ENCODE measurements around the gene DPP10.

DNA sequence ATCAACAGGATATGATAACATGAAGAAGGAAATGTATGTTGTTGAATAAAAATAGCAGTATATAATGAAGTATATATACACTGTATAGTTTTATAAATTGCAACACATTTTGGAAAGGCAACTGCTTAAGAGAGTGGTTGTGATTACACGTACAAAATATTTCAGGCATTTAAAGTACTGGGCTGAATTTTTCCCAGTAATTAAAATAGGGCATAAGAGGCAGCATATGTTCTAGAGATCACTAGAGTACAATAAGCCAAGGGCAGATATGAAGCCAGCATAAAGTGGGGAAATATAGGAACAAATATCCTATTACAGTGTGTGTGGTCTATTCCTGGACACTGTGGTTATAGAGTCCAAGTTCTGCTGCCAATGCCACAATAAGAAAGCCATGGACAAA lies 14.1 kb downstream of the DPP10 start:
- TF ChIP-seq, protein P1, sequence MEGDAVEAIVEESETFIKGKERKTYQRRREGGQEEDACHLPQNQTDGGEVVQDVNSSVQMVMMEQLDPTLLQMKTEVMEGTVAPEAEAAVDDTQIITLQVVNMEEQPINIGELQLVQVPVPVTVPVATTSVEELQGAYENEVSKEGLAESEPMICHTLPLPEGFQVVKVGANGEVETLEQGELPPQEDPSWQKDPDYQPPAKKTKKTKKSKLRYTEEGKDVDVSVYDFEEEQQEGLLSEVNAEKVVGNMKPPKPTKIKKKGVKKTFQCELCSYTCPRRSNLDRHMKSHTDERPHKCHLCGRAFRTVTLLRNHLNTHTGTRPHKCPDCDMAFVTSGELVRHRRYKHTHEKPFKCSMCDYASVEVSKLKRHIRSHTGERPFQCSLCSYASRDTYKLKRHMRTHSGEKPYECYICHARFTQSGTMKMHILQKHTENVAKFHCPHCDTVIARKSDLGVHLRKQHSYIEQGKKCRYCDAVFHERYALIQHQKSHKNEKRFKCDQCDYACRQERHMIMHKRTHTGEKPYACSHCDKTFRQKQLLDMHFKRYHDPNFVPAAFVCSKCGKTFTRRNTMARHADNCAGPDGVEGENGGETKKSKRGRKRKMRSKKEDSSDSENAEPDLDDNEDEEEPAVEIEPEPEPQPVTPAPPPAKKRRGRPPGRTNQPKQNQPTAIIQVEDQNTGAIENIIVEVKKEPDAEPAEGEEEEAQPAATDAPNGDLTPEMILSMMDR (IDR thresholded peaks at IDR 0.05), result no peak
- TF ChIP-seq ZFX (IDR thresholded peaks at IDR 0.05; ENCODE audit: borderline replicate concordance), result no peak

Data from 22Rv1 (cell line).